K562 (cell line): ENCODE results near the gene KAZALD1. TPM values are rescaled to one million over a fixed set of nuclear protein-coding genes. Genes with fewer than 3 reads are reported as not detected.
"Not testable (repeated sequence)": the region's sequence is repeated elsewhere in the genome, so short reads cannot be mapped to it uniquely, and the experiment has no call there.

Experiments used
- ATAC-seq: fragments of 200-7000 bp; cut with Tn5 transposase; 3 replicates; pipeline ENCODE4 v1.9.1; 2020; ENCODE audit warnings: moderate library complexity
- BruUV-seq: library from RNA; stranded (reverse); fragments of 400-500 nt; replicated peaks from 2 replicates; lab custom pipeline; 2021; lab: Mats Ljungman, UMichigan
- CTCF ChIA-PET: fragments of 300-600 bp; formaldehyde crosslinking; extraction: SDS; loops from one replicate; lab custom pipeline; 2021; ENCODE audit warnings: low intra/inter-chr PET ratio; lab: Yijun Ruan, JAX
- POLR2A ChIA-PET: fragments of 300-600, 350-650 bp; sonication (Branson Sonifier 250); formaldehyde crosslinking; extraction: SDS; loops from one replicate; lab custom pipeline; 2021; ENCODE audit warnings: antibody characterized with exemption, inconsistent platforms; lab: Yijun Ruan, JAX
- DNase-seq, 4 experiments: peaks; one replicate each; pipeline versions ENCODE4 v3.0.0 to v3.0.0-alpha.2; 2011 to 2018; ENCODE audit warnings: low spot score in 3 of 4, mixed read lengths in 3 of 4; ENCODE audit errors: extremely low read depth in 1 of 4
- FAIRE-seq: peaks from 2 replicates; lab custom pipeline; 2011; peaks lifted over from hg19 to GRCh38; lab: Jason Lieb, UNC
- H2AFZ ChIP-seq: 2 replicates; pipeline ENCODE4 v1.6.0; 2011; ENCODE audit warnings: low read depth, low read length, control low read depth, inconsistent platforms
- H3K27ac ChIP-seq: fragments of 200-600 bp; 3 replicates; pipeline ENCODE4 v1.8.0; 2011; ENCODE audit warnings: low read depth, mild to moderate bottlenecking, control low read depth, inconsistent platforms, low read length, moderate library complexity, mixed read lengths; ENCODE audit errors: extremely low read depth
- H3K27me3 ChIP-seq, 2 experiments: fragments of 300-600 bp in 1 of 2; 2 replicates in 1 of 2; 3 replicates in 1 of 2; pipeline versions ENCODE4 v1.6.0 to v1.8.0; 2011; ENCODE audit warnings: inconsistent platforms in 2 of 2, low read length in 2 of 2, mild to moderate bottlenecking in 1 of 2, mixed read lengths in 1 of 2, moderate library complexity in 1 of 2; ENCODE audit not compliant: control insufficient read depth in 2 of 2, insufficient read depth in 2 of 2
- H3K36me3 ChIP-seq: fragments of 300-600 bp; 3 replicates; pipeline ENCODE4 v1.8.0; 2011; ENCODE audit warnings: mild to moderate bottlenecking, low read length, inconsistent platforms; ENCODE audit not compliant: control insufficient read depth, insufficient read depth
- H3K4me1 ChIP-seq, 2 experiments: fragments of 200-600 bp in 1 of 2; replicated peaks in 1 of 2; 2 replicates in 1 of 2; 3 replicates in 1 of 2; pipeline versions ENCODE4 v1.5.1 to v1.8.0; 2011; ENCODE audit warnings: inconsistent platforms in 2 of 2, low read length in 2 of 2, mild to moderate bottlenecking in 1 of 2, mixed read lengths in 1 of 2, moderate library complexity in 1 of 2; ENCODE audit not compliant: control insufficient read depth in 2 of 2, insufficient read depth in 2 of 2
- H3K4me2 ChIP-seq: 2 replicates; pipeline ENCODE4 v1.6.1; 2011; ENCODE audit warnings: low read length, control low read depth, inconsistent platforms, mixed read lengths; ENCODE audit not compliant: insufficient read depth
- H3K4me3 ChIP-seq: fragments of 200-600 bp; sonication (generic), shearing (Covaris generic); 2 replicates; pipeline ENCODE4 v1.5.1; 2016; ENCODE audit warnings: control low read depth, inconsistent platforms
- H3K79me2 ChIP-seq: fragments of 200-600 bp; 3 replicates; pipeline ENCODE4 v1.8.0; 2011; ENCODE audit warnings: low read length, inconsistent platforms; ENCODE audit not compliant: control insufficient read depth, insufficient read depth
- H3K9ac ChIP-seq, 2 experiments: 2 replicates each; pipeline versions ENCODE4 v1.6.0 to v1.6.1; 2011; ENCODE audit warnings: low read depth in 2 of 2, low read length in 2 of 2, control low read depth in 1 of 2, inconsistent platforms in 1 of 2, mild to moderate bottlenecking in 1 of 2, mixed read lengths in 1 of 2; ENCODE audit not compliant: insufficient read depth in 1 of 2
- H3K9me1 ChIP-seq: one replicate; pipeline ENCODE4 v1.6.0; 2011; ENCODE audit warnings: inconsistent platforms, mild to moderate bottlenecking, low read length, moderate library complexity; ENCODE audit not compliant: control insufficient read depth, insufficient read depth
- H3K9me3 ChIP-seq: replicated peaks from 2 replicates; pipeline ENCODE4 v1.5.1; 2011; ENCODE audit warnings: low read depth, low read length, inconsistent platforms; ENCODE audit not compliant: control insufficient read depth, insufficient read depth
- H4K20me1 ChIP-seq: replicated peaks from 2 replicates; pipeline ENCODE4 v1.6.1; 2011; ENCODE audit warnings: low read length, inconsistent platforms, mixed read lengths; ENCODE audit not compliant: control insufficient read depth, insufficient read depth
- ARID1B ChIP-seq: fragments of 450-650 bp; IDR thresholded peaks from 2 replicates; pipeline ENCODE4 v1.6.1; 2016; ENCODE audit warnings: antibody characterized with exemption, mild to moderate bottlenecking, inconsistent platforms
- CBFA2T2 ChIP-seq: fragments of 450-650 bp; conservative IDR thresholded peaks from 2 replicates; pipeline ENCODE4 v1.6.1; 2017; ENCODE audit warnings: mild to moderate bottlenecking
- CBFA2T3 ChIP-seq: fragments of 450-650 bp; IDR thresholded peaks from 2 replicates; pipeline ENCODE4 v1.6.1; 2017
- CTBP1 ChIP-seq: fragments of 450-650 bp; IDR thresholded peaks from 2 replicates; pipeline ENCODE4 v1.6.1; 2016; ENCODE audit warnings: borderline replicate concordance
- DDX20 ChIP-seq: fragments of 450-650 bp; IDR thresholded peaks from 2 replicates; pipeline ENCODE4 v1.6.1; 2016; ENCODE audit warnings: missing genetic modification characterization, low read depth, mild to moderate bottlenecking, missing compliant biosample characterization, moderate library complexity
- DMBX1 ChIP-seq: fragments of 250-450 bp; sonication (Bioruptor Pico); IDR thresholded peaks from 2 replicates; pipeline ENCODE4 v1.8.0; 2022; ENCODE audit warnings: inconsistent platforms, mild to moderate bottlenecking, moderate library complexity, borderline replicate concordance
- HIVEP1 ChIP-seq: fragments of 250-450 bp; sonication (Bioruptor Pico); IDR thresholded peaks from 2 replicates; pipeline ENCODE4 v1.4.0; 2020; ENCODE audit warnings: mild to moderate bottlenecking
- KLF6 ChIP-seq: fragments of 250-450 bp; sonication (Bioruptor Pico); IDR thresholded peaks from 2 replicates; pipeline ENCODE4 v1.4.0; 2020; ENCODE audit warnings: mild to moderate bottlenecking, moderate library complexity, borderline replicate concordance
- NR4A1 ChIP-seq, 2 experiments: fragments of 250-450 bp in 1 of 2; fragments of 450-650 bp in 1 of 2; sonication (Bioruptor Pico) in 1 of 2; IDR thresholded peaks; 2 replicates each; pipeline versions ENCODE4 v1.4.0 to v1.6.1; 2016 to 2020; ENCODE audit warnings: mild to moderate bottlenecking in 2 of 2, missing compliant biosample characterization in 1 of 2, missing genetic modification characterization in 1 of 2, moderate library complexity in 1 of 2
- PTRF ChIP-seq: fragments of 450-650 bp; IDR thresholded peaks from 2 replicates; pipeline ENCODE4 v1.6.1; 2016; ENCODE audit warnings: mild to moderate bottlenecking, missing genetic modification characterization, missing compliant biosample characterization
- SMAD3 ChIP-seq: fragments of 450-650 bp; formaldehyde crosslinking; conservative IDR thresholded peaks from 2 replicates; pipeline ENCODE4 v1.4.0; 2020; ENCODE audit warnings: mild to moderate bottlenecking
- TAL1 ChIP-seq: fragments of 450-650 bp; IDR thresholded peaks from 2 replicates; pipeline ENCODE4 v1.6.1; 2016; ENCODE audit warnings: mild to moderate bottlenecking
- TEAD1 ChIP-seq, 2 experiments: fragments of 450-650 bp in 1 of 2; sonication (generic) in 1 of 2; formaldehyde crosslinking; IDR thresholded peaks; 2 replicates each; pipeline versions ENCODE4 v1.4.0 to v1.8.0; 2020 to 2022; ENCODE audit warnings: mild to moderate bottlenecking in 2 of 2, missing genetic modification reagents in 1 of 2
- ZBTB12 ChIP-seq: fragments of 250-450 bp; sonication (Bioruptor Pico); IDR thresholded peaks from 2 replicates; pipeline ENCODE4 v1.4.0; 2020
- ZBTB7A ChIP-seq: IDR thresholded peaks from 2 replicates; pipeline ENCODE4 v1.6.1; 2011; ENCODE audit warnings: low read depth, mild to moderate bottlenecking, low read length, moderate library complexity, borderline replicate concordance; ENCODE audit not compliant: control insufficient read depth
- ZNF583 ChIP-seq: fragments of 250-450 bp; sonication (Bioruptor Pico); IDR thresholded peaks from 2 replicates; pipeline ENCODE4 v1.4.0; 2020
- ZNF740 ChIP-seq, 3 experiments: fragments of 200-800 bp in 1 of 3; sonication (Bioruptor generic) in 1 of 3; sonication (generic) in 1 of 3; formaldehyde crosslinking in 1 of 3; IDR thresholded peaks; 2 replicates each; pipeline versions ENCODE4 v1.6.1 to v1.8.0; 2016 to 2022; ENCODE audit warnings: mild to moderate bottlenecking in 2 of 3, missing compliant biosample characterization in 2 of 3, missing genetic modification characterization in 2 of 3, missing genetic modification reagents in 1 of 3
- ZNF79 ChIP-seq: fragments of 250-450 bp; sonication (Bioruptor Pico); IDR thresholded peaks from 2 replicates; pipeline ENCODE4 v1.4.0; 2020; ENCODE audit warnings: low read depth, mild to moderate bottlenecking, moderate library complexity
- WGBS: fragments of 100-300 bp; shearing (Covaris generic); methylation state at CpG from one replicate; pipeline ENCODE4 v1.1.6; 2016; ENCODE audit warnings: low coverage, mixed read lengths; ENCODE audit not compliant: insufficient coverage; ENCODE audit errors: missing lambda C conversion rate; 5-methylcytosine and 5-hydroxymethylcytosine counted together
- in situ Hi-C: fragments of 300-500 bp; cut with MboI; formaldehyde crosslinking; loops from 4 replicates; pipeline ENCODE4 v1.15.0; 2018; ENCODE audit warnings: inconsistent platforms, mixed read lengths
- intact Hi-C: fragments of 100-400 bp; cut with micrococcal nuclease; formaldehyde crosslinking; loops from 2 replicates; pipeline ENCODE4 v1.14.2; 2022
- polyA plus RNA-seq, 8 experiments: library from polyadenylated mRNA; depleted of rRNA in 4 of 8; stranded (reverse) in 5 of 8; unstranded in 3 of 8; fragments of >200 nt; fragmentation: Nextera tagmentation in 2 of 8; fragmentation: Illumina TruSeq in 1 of 8; extraction: Ambion mirVana in 2 of 8; extraction: Trizol in 1 of 8; gene quantifications; 2 replicates each; pipeline versions ENCODE4 v1.2.1 to v1.2.3, GENCODE V29; 2011 to 2014; ENCODE audit warnings: inconsistent platforms in 1 of 8, missing spikeins in 1 of 8
- total RNA-seq, 7 experiments: library from RNA; depleted of rRNA in 6 of 7; stranded (reverse); fragments of >200 nt in 6 of 7; fragmentation: Illumina TruSeq in 2 of 7; extraction: Trizol in 2 of 7; gene quantifications; 2 replicates each; pipeline versions ENCODE4 v1.2.1 to v1.2.3, GENCODE V29; 2011 to 2021; ENCODE audit warnings: low replicate concordance in 1 of 7
- TF ChIP-seq, protein P1 (sequence below), 2 experiments: fragments of 250-450 bp in 1 of 2; fragments of 450-650 bp in 1 of 2; sonication (Bioruptor Pico) in 1 of 2; IDR thresholded peaks; 2 replicates each; pipeline versions ENCODE4 v1.6.1 to v1.8.0; 2016 to 2021; ENCODE audit warnings: mild to moderate bottlenecking in 2 of 2, moderate library complexity in 2 of 2, missing compliant biosample characterization in 1 of 2, missing genetic modification characterization in 1 of 2

Gene KAZALD1
- total and polyA plus RNA-seq, 9 of the 15 experiments (the other 6 are each of a cell fraction or from before 2014, with no cell fraction given) = 0.15 to 10.0 (median 4.9) TPM

- 0% methylated on average over 4 of the region's 4 CpGs for WGBS
- H3K9me3 ChIP-seq; H2AFZ ChIP-seq; H3K27ac ChIP-seq; H3K79me2 ChIP-seq; ATAC-seq; H3K4me3 ChIP-seq; CTCF ChIA-PET; H3K27me3 ChIP-seq; H4K20me1 ChIP-seq; H3K9me1 ChIP-seq; H3K36me3 ChIP-seq; BruUV-seq; in situ Hi-C loops; TF ChIP-seq ZNF740, NR4A1 (CRISPR knock-in tag; IDR thresholded peaks at IDR 0.05): not testable (repeated sequence)
- peak; percentile 26 for FAIRE-seq
- POLR2A ChIA-PET = interaction anchor here (0.6 to 1.4 kb wide), 3 partner anchors 23 to 1679 kb away, joined by 3 to 5 read pairs (median 3); no protein-coding TSS in a partner anchor
- Histone ChIP-seq H3K4me2 (peak overlapping the region; percentile 32; the same call in 1 of the 2 replicates), H3K9ac (peak overlapping the region in 1 of 2 experiments; percentile 45; a peak in 1 of 4 replicates), H3K4me1 (peaks cover 12 to 43% of the 10 kb centered on the region in 2 experiments; a peak in 4 of 5 replicates)
- DNase-seq = peak in 3 of 4 experiments; percentile 21 to 58 (median 53)
- intact Hi-C loops = loop anchor here (5.0 to 10.0 kb wide), 2 partner anchors 33 to 410 kb away; no protein-coding TSS in a partner anchor
- TF ChIP-seq ZNF79 (CRISPR knock-in tag) = peak; percentile 54; the same call in 1 of the 2 replicates
- TF ChIP-seq SMAD3 (CRISPR knock-in tag) = 0 out of 2 replicates have a peak, but pooled peaks have one; percentile 55
- TF ChIP-seq ZNF740 (tag; IDR thresholded peaks at IDR 0.05) = peak in 1 of 2 experiments; percentile 56; a peak in 1 of 4 replicates
- TF ChIP-seq HIVEP1 = 0 out of 2 replicates have a peak, but pooled peaks have one; percentile 25
- 0 out of 2 replicates have a peak, but pooled peaks have one; percentile 43 for TF ChIP-seq ZNF583
- TF ChIP-seq NR4A1 (tag; IDR thresholded peaks at IDR 0.05) = peak; percentile 87
- TF ChIP-seq ARID1B = peak; percentile 57; the same call in 1 of the 2 replicates
- TF ChIP-seq DMBX1 (CRISPR knock-in tag) = peak; percentile 68
- TF ChIP-seq TEAD1 (CRISPR knock-in tag; IDR thresholded peaks at IDR 0.05) = 0 out of 4 replicates have a peak, but pooled peaks of 1 of the 2 experiments have one; percentile 18
- peak; percentile 38; the same call in 1 of the 2 replicates for TF ChIP-seq ZBTB7A
- peak; percentile 16; the same call in 1 of the 2 replicates for TF ChIP-seq CTBP1
- 0 out of 2 replicates have a peak, but pooled peaks have one; percentile 47 for TF ChIP-seq PTRF (tag)
- TF ChIP-seq DDX20 (tag) = peak; percentile 47; the same call in 1 of the 2 replicates
- peak; percentile 40 for TF ChIP-seq CBFA2T2
- TF ChIP-seq CBFA2T3 = peak; percentile 74
- 0 out of 2 replicates have a peak, but pooled peaks have one; percentile 51 for TF ChIP-seq ZBTB12 (CRISPR knock-in tag)
- TF ChIP-seq, protein P1, sequence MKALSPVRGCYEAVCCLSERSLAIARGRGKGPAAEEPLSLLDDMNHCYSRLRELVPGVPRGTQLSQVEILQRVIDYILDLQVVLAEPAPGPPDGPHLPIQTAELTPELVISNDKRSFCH (CRISPR knock-in tag; IDR thresholded peaks at IDR 0.05) = not testable (repeated sequence)
- TF ChIP-seq, protein P1 (tag; IDR thresholded peaks at IDR 0.05) = peak; percentile 47; the same call in 1 of the 2 replicates
- peak; percentile 76; the same call in 1 of the 2 replicates for TF ChIP-seq KLF6
- TF ChIP-seq TAL1 = peak; percentile 25; the same call in 1 of the 2 replicates
Measured at GRCh38 chr10:101034404-101034803, 27.4 kb upstream of the KAZALD1 start.
